Measurements from ENCODE around the gene XYLT2.

DNA sequence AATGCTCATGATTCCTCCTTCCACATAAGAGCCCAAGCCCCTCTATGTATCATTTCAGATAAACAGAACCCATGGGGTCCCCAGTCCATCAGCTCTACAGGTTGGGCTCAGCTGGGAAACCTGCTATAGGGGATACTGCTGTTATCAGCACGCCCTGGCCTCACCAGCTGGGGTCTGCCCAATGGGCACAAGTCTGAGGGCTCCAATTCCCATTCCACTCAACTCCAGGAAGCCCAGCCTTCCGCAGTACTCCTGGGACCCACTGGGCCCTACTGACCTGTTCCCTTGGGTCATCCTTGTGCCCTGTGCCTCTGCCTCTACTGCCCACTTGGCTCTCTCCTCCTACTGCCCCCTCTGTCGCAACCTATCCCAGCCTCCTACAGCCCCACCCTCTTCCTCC, 16.2 kb upstream of the XYLT2 start:
- no peak for TF ChIP-seq CTCF (IDR thresholded peaks at IDR 0.05; ENCODE audit: low read depth, low read length)
- TF ChIP-seq MYC (IDR thresholded peaks at IDR 0.05; ENCODE audit: low read depth, low read length): no peak

Measured in NB4 (cell line).